ENCODE measurements around the gene ANKRD26. TPM values are rescaled to one million over a fixed set of nuclear protein-coding genes. Genes with fewer than 3 reads are reported as not detected.
A peak's percentile ranks its signal among the peaks of the same experiment; 100 is the strongest.

Gene ANKRD26
- total RNA-seq = 10 to 100 TPM in 1 of 3 donors, 1 to 10 TPM in 2; 7.0 to 10.8 (median 9.2) TPM
- total RNA-seq (2013) = 12.3 TPM

DNA sequence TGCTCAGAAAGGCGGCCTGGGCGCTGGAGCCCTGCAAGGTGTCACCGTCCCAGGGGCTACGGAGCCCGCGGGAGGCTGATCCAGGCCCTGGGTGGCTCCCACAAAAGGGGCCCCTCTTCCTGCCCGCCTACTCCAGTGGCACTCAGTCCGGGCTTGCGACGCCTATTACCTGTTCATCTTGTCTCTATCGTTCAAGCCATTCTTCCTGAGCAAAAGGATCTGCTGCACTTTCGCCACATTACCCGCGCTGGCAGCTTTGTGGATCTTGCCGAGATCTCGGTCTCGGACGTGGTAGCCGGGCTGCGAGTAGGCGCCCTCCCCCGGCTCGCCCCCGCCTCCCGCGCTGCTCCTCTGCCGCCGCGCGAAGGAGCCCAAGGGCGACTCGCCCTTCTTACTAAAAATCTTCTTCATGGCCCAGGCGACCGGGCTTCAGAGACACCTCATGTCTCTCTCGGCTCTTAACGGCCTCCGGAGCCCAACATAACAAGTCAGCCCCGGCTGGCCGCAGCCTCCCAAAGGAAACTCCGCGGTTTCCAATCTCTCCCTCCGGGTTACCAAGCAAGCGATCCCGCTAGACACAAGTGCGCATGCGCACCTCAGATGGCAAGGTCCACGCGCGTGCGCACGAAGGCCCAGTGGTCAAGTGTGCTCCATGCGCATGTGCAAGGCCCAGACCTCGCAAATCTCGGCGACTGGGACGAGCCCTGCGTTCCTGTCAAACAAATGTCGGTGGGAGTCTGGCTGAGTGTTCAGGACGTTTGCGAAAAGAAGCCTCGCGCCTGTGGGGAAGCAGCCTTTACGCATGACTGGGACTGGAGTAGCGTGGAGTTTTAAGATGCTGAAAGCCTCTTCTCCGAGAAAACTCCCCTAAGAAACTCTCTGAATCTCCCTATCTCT, at the start of gene ANKRD26:
ANKRD26 (minus strand) TSS at position 579 of the 897 bp plus-strand sequence; CDS start at position 411, 168 bp downstream.
- Mint-ChIP-seq H3K4me1 (peaks cover 28 to 32% of the 10 kb centered on the region in 2 donors), H3K27me3 (ENCODE audit: low read depth in 2 of 2) (peaks cover 0 to 3% of the 10 kb centered on the region in 2 donors), H3K27ac (peak within 1 kb of the TSS; percentile 96 to 98), H3K9me3 (no peaks in the 10 kb centered on the region), H3K4me3 (peak within 1 kb of the TSS; percentile 98), H3K36me3 (no peaks in the 10 kb centered on the region)
- Histone ChIP-seq H3K9me3 (ENCODE audit: control insufficient read depth, insufficient read depth, low read length) (no peaks in the 10 kb centered on the region), H3K27me3 (ENCODE audit: control insufficient read depth, insufficient read depth, low read length) (no peaks in the 10 kb centered on the region), H3K4me3 (ENCODE audit: low read length) (peak within 1 kb of the TSS; percentile 81), H3K36me3 (ENCODE audit: control insufficient read depth, insufficient read depth, low read length) (no peaks in the 10 kb centered on the region), H3K27ac (ENCODE audit: low read length) (peak within 1 kb of the TSS; percentile 91), H3K4me1 (ENCODE audit: control insufficient read depth, insufficient read depth, low read length) (peaks cover 29% of the 10 kb centered on the region)
- TF ChIP-seq CTCF (IDR thresholded peaks at IDR 0.05) = no peak
- intact Hi-C loops (cut with micrococcal nuclease) = loop anchor here (1.0 kb wide), 2 partner anchors 55 to 125 kb away; partner anchors contain the start of gene MASTL
- DNase-seq (peak; percentile 96 to 100), ATAC-seq (peak; percentile 84 to 87 (median 85))
- under 1% methylated on average over 65 of the region's 65 CpGs for WGBS (ENCODE audit: insufficient coverage)

- peak overlapping the region in 1 of 2 donors; percentile 2 for H3K27ac Mint-ChIP-seq
These were observed 47.4 kb upstream of the ANKRD26 start for GRCh38 chr10:27147701-27148100.

GRCh38 chr10:27145937-27146336, 45.6 kb upstream of the ANKRD26 start:
- peak in 1 of 2 donors; percentile 30 for DNase-seq
- no peaks in the 10 kb centered on the region for H3K27me3 ChIP-seq (ENCODE audit: control insufficient read depth, insufficient read depth, low read length)
- Mint-ChIP-seq H3K9me3 (no peaks in the 10 kb centered on the region), H3K27me3 (ENCODE audit: low read depth in 2 of 2) (no peaks in the 10 kb centered on the region), H3K4me3 (no peak overlapping the region), H3K27ac (peak overlapping the region; percentile 53 to 57), H3K4me1 (peaks cover 7 to 19% of the 10 kb centered on the region in 2 donors), H3K36me3 (no peaks in the 10 kb centered on the region)
- peak in 2 of 3 donors; percentile 54 to 59 for ATAC-seq
- H3K36me3 ChIP-seq (ENCODE audit: control insufficient read depth, insufficient read depth, low read length) = peaks cover 56% of the 10 kb centered on the region
- no peak for TF ChIP-seq CTCF (IDR thresholded peaks at IDR 0.05)
- H3K9me3 ChIP-seq (ENCODE audit: control insufficient read depth, insufficient read depth, low read length) = no peaks in the 10 kb centered on the region
- no peak overlapping the region for H3K4me3 ChIP-seq (ENCODE audit: low read length)
- no peak overlapping the region for H3K27ac ChIP-seq (ENCODE audit: low read length)
- intact Hi-C loops (cut with micrococcal nuclease) = no loop called here
- peaks cover under 1% of the 10 kb centered on the region for H3K4me1 ChIP-seq (ENCODE audit: control insufficient read depth, insufficient read depth, low read length)

More at GRCh38 chr10:27147701-27148100, 47.4 kb upstream of the ANKRD26 start:
- Histone ChIP-seq H3K9me3 (ENCODE audit: control insufficient read depth, insufficient read depth, low read length) (no peaks in the 10 kb centered on the region), H3K4me1 (ENCODE audit: control insufficient read depth, insufficient read depth, low read length) (peaks cover 3% of the 10 kb centered on the region), H3K27me3 (ENCODE audit: control insufficient read depth, insufficient read depth, low read length) (no peaks in the 10 kb centered on the region), H3K36me3 (ENCODE audit: control insufficient read depth, insufficient read depth, low read length) (peaks cover 45% of the 10 kb centered on the region), H3K4me3 (ENCODE audit: low read length) (no peak overlapping the region), H3K27ac (ENCODE audit: low read length) (no peak overlapping the region)
- H3K4me1 Mint-ChIP-seq = peaks cover 16 to 27% of the 10 kb centered on the region in 2 donors
- no peaks in the 10 kb centered on the region for H3K36me3 Mint-ChIP-seq
- ATAC-seq (no peak), DNase-seq (no peak)
- no peak for TF ChIP-seq CTCF (IDR thresholded peaks at IDR 0.05)
- H3K4me3 Mint-ChIP-seq = no peak overlapping the region
- 78% methylated on average over 5 of the region's 5 CpGs for WGBS (ENCODE audit: insufficient coverage)
- H3K9me3 Mint-ChIP-seq = no peaks in the 10 kb centered on the region
- intact Hi-C loops (cut with micrococcal nuclease) = no loop called here
- no peaks in the 10 kb centered on the region for H3K27me3 Mint-ChIP-seq (ENCODE audit: low read depth in 2 of 2)

All from natural killer cell (primary cell).